ENCODE data around the gene THADA.

The THADA gene

GRCh38 chr2:43274055-43274454 is 321.8 kb downstream of the THADA start:
- Histone ChIP-seq H3K4me3 (IDR thresholded peaks at IDR 0.05; ENCODE audit: insufficient read depth, low read depth, low read length) (no peak overlapping the region), H3K4me2 (no peak overlapping the region), H3K27me3 (ENCODE audit: insufficient read depth, low read depth) (no peaks in the 10 kb centered on the region), H3K9ac (no peak overlapping the region), H3K36me3 (ENCODE audit: insufficient read depth) (no peaks in the 10 kb centered on the region), H3K4me1 (ENCODE audit: low read depth, poor library complexity, severe bottlenecking) (peaks cover 17% of the 10 kb centered on the region), H3K79me2 (ENCODE audit: insufficient read depth, low read depth) (no peaks in the 10 kb centered on the region), H3K27ac (no peak overlapping the region), H2AFZ (ENCODE audit: low read depth) (no peak overlapping the region), H4K20me1 (ENCODE audit: insufficient read depth) (no peaks in the 10 kb centered on the region)
- no peak for TF ChIP-seq CTCF (conservative IDR thresholded peaks at IDR 0.05; ENCODE audit: low read depth, low read length)

GRCh38 chr2:43273529-43273928 is 322.3 kb downstream of the THADA start:
- H3K9ac ChIP-seq, result no peak overlapping the region
- H3K4me3 ChIP-seq (IDR thresholded peaks at IDR 0.05; ENCODE audit: insufficient read depth, low read depth, low read length), result no peak overlapping the region
- H3K27me3 ChIP-seq (ENCODE audit: insufficient read depth, low read depth), result no peaks in the 10 kb centered on the region
- no peaks in the 10 kb centered on the region for H3K36me3 ChIP-seq (ENCODE audit: insufficient read depth)
- TF ChIP-seq CTCF (conservative IDR thresholded peaks at IDR 0.05; ENCODE audit: low read depth, low read length), result no peak
- no peak overlapping the region for H3K4me2 ChIP-seq
- H2AFZ ChIP-seq (ENCODE audit: low read depth), result no peak overlapping the region
- peaks cover 22% of the 10 kb centered on the region for H3K4me1 ChIP-seq (ENCODE audit: low read depth, poor library complexity, severe bottlenecking)
- H4K20me1 ChIP-seq (ENCODE audit: insufficient read depth), result no peaks in the 10 kb centered on the region
- H3K79me2 ChIP-seq (ENCODE audit: insufficient read depth, low read depth), result no peaks in the 10 kb centered on the region
- no peak overlapping the region for H3K27ac ChIP-seq

DNA sequence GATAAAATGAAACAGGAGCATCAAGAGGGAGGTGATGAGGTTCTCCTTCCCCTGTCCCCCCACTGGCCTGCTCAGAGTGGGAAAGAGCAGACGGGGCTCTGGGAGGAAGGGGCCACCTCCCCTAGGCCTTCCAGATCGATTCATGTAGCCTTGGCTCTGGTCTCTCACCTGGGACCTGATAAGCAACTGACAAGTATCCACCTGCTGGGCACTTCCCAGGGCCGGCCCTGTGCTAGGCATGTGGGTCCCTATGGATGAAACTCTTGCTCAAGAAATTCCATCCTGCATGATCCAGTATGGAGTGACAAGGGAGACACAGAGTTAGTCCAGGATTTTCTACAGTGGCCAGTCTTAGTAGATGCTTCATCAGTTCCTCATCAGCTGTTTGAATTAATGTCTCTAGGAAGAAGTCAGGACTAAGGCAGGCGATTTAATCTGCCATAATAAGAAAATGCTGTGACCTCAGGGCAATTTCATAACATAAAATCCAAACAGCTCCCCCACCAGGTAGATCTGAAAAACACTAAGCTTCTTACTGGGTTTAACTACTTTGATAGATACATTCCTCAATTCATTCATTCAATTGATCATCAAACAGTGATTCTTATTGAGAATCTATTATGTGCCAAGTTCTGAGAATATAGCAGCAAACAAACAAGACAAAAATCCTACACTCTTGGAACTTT is 324.8 kb downstream of the THADA start:
- Histone ChIP-seq H2AFZ (ENCODE audit: low read depth) (no peak overlapping the region), H3K4me2 (no peak overlapping the region), H3K27ac (no peak overlapping the region), H3K4me1 (ENCODE audit: low read depth, poor library complexity, severe bottlenecking) (peaks cover 22% of the 10 kb centered on the region), H4K20me1 (ENCODE audit: insufficient read depth) (no peaks in the 10 kb centered on the region), H3K4me3 (IDR thresholded peaks at IDR 0.05; ENCODE audit: insufficient read depth, low read depth, low read length) (no peak overlapping the region), H3K79me2 (ENCODE audit: insufficient read depth, low read depth) (no peaks in the 10 kb centered on the region), H3K27me3 (ENCODE audit: insufficient read depth, low read depth) (no peaks in the 10 kb centered on the region), H3K9ac (no peak overlapping the region), H3K36me3 (ENCODE audit: insufficient read depth) (no peaks in the 10 kb centered on the region)
- TF ChIP-seq CTCF (conservative IDR thresholded peaks at IDR 0.05; ENCODE audit: low read depth, low read length), result peak; percentile 44

DNA sequence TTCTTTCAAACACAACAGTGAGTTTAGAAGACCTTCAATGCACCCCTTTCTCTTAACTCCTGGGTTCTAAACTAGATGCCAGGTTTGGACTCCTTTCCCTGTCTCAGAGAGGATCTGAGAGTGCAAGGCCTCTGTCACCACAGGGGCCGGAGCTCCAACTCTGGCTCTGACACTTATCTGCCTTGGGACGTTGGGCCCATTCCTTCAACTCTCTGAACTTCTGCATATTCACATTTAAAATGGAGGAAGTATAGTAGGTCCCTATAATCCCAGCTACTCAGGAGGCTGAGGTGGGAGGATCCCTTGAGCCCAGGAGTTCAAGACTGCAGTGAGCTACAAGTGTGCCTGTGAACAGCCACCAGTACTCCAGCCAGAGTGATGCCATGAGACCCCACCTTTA is 325.4 kb downstream of the THADA start:
- TF ChIP-seq CTCF (conservative IDR thresholded peaks at IDR 0.05; ENCODE audit: low read depth, low read length), result no peak
- H3K27ac ChIP-seq, result no peak overlapping the region; the same call in 1 of the 2 replicates
- H3K79me2 ChIP-seq (ENCODE audit: insufficient read depth, low read depth), result no peaks in the 10 kb centered on the region
- no peak overlapping the region for H3K9ac ChIP-seq
- peak overlapping the region; percentile 15; the same call in 1 of the 2 replicates for H3K4me2 ChIP-seq
- no peak overlapping the region for H2AFZ ChIP-seq (ENCODE audit: low read depth)
- H3K27me3 ChIP-seq (ENCODE audit: insufficient read depth, low read depth), result no peaks in the 10 kb centered on the region
- H3K4me3 ChIP-seq (IDR thresholded peaks at IDR 0.05; ENCODE audit: insufficient read depth, low read depth, low read length), result no peak overlapping the region
- no peaks in the 10 kb centered on the region for H4K20me1 ChIP-seq (ENCODE audit: insufficient read depth)
- peaks cover 24% of the 10 kb centered on the region for H3K4me1 ChIP-seq (ENCODE audit: low read depth, poor library complexity, severe bottlenecking)
- no peaks in the 10 kb centered on the region for H3K36me3 ChIP-seq (ENCODE audit: insufficient read depth)

Data from KMS-11 (cell line).